HG03575 (cell line): ENCODE data around the gene ITPRID2.

ENCODE experiments used
- ATAC-seq: cut with Tn5 transposase; IDR thresholded peaks from one replicate; pipeline ENCODE4 v1.9.1; 2021; ENCODE audit not compliant: unreplicated experiment, insufficient number of reproducible peaks, low FRiP score; ENCODE audit errors: extremely low read depth

ITPRID2 gene

GRCh38 chr2:181877181-181877664, 14.3 kb upstream of the ITPRID2 start:
- ATAC-seq: no peak

GRCh38 chr2:181878448-181878847, 13.1 kb upstream of the ITPRID2 start:
- ATAC-seq: no peak

- ATAC-seq: no peak
These were observed 12.2 kb upstream of the ITPRID2 start for GRCh38 chr2:181879295-181879694.

GRCh38 chr2:181882246-181883020, 9.1 kb upstream of the ITPRID2 start:
- no peak for ATAC-seq

- ATAC-seq: no peak
These were observed 6.9 kb upstream of the ITPRID2 start for GRCh38 chr2:181884601-181885000.

- no peak for ATAC-seq
These were observed 6.4 kb upstream of the ITPRID2 start for GRCh38 chr2:181885096-181885495.

- ATAC-seq: no peak
These were observed 5.3 kb upstream of the ITPRID2 start for GRCh38 chr2:181886192-181886591.

- no peak for ATAC-seq
These were observed 4.5 kb upstream of the ITPRID2 start for GRCh38 chr2:181887045-181887444.

GRCh38 chr2:181889776-181890175, 1.8 kb upstream of the ITPRID2 start:
- no peak for ATAC-seq

GRCh38 chr2:181890271-181890670, 1.3 kb upstream of the ITPRID2 start:
- ATAC-seq: no peak

GRCh38 chr2:181891966-181892798, 652 bp downstream of the ITPRID2 start:
- peak; percentile 34 for ATAC-seq

- no peak for ATAC-seq
These were observed 1.4 kb downstream of the ITPRID2 start for GRCh38 chr2:181892799-181893435.

GRCh38 chr2:181894381-181894780, 2.9 kb downstream of the ITPRID2 start:
- no peak for ATAC-seq

- ATAC-seq: no peak
These were observed 4.3 kb downstream of the ITPRID2 start for GRCh38 chr2:181895818-181896217.

- ATAC-seq: no peak
These were observed 4.8 kb downstream of the ITPRID2 start for GRCh38 chr2:181896286-181896685.

GRCh38 chr2:181900007-181900651, 8.6 kb downstream of the ITPRID2 start:
- no peak for ATAC-seq

- no peak for ATAC-seq
These were observed 11.1 kb downstream of the ITPRID2 start for GRCh38 chr2:181902625-181903024.

GRCh38 chr2:181904022-181904632, 12.6 kb downstream of the ITPRID2 start:
- ATAC-seq: no peak

GRCh38 chr2:181907057-181907456, 15.5 kb downstream of the ITPRID2 start:
- ATAC-seq: no peak
